HG03135 (cell line): ENCODE results near the gene CPZ.
"Not testable (repeated sequence)": the region's sequence is repeated elsewhere in the genome, so short reads cannot be mapped to it uniquely, and the experiment has no call there.

Source experiments
- ATAC-seq: cut with Tn5 transposase; IDR thresholded peaks from one replicate; pipeline ENCODE4 v1.9.1; 2021; ENCODE audit warnings: mild to moderate bottlenecking, moderate library complexity; ENCODE audit not compliant: unreplicated experiment

Gene CPZ

GRCh38 chr4:8634773-8635172 is 42.2 kb downstream of the CPZ start:
- ATAC-seq, result not testable (repeated sequence)

- ATAC-seq, result not testable (repeated sequence)
These were observed 43.5 kb downstream of the CPZ start for GRCh38 chr4:8635897-8636554.

- ATAC-seq, result no peak
These were observed 45.0 kb downstream of the CPZ start for GRCh38 chr4:8637456-8637984.

GRCh38 chr4:8639021-8639420 is 46.5 kb downstream of the CPZ start:
- ATAC-seq, result no peak

- ATAC-seq, result no peak
These were observed 47.5 kb downstream of the CPZ start for GRCh38 chr4:8639777-8640720.

GRCh38 chr4:8640816-8641215 is 48.3 kb downstream of the CPZ start:
- no peak for ATAC-seq

GRCh38 chr4:8641256-8641655 is 48.7 kb downstream of the CPZ start:
- ATAC-seq, result no peak

- no peak for ATAC-seq
These were observed 49.5 kb downstream of the CPZ start for GRCh38 chr4:8641931-8642650.

- ATAC-seq, result no peak
These were observed 50.2 kb downstream of the CPZ start for GRCh38 chr4:8642651-8643321.

- no peak for ATAC-seq
These were observed 50.9 kb downstream of the CPZ start for GRCh38 chr4:8643441-8643840.

- ATAC-seq, result no peak
These were observed 51.4 kb downstream of the CPZ start for GRCh38 chr4:8643986-8644385.

GRCh38 chr4:8644461-8644891 is 51.9 kb downstream of the CPZ start:
- ATAC-seq, result no peak

GRCh38 chr4:8644966-8645752 is 52.6 kb downstream of the CPZ start:
- ATAC-seq, result no peak

- ATAC-seq, result no peak
These were observed 53.2 kb downstream of the CPZ start for GRCh38 chr4:8645753-8646124.

- no peak for ATAC-seq
These were observed 53.9 kb downstream of the CPZ start for GRCh38 chr4:8646296-8647093.

GRCh38 chr4:8647094-8647570 is 54.6 kb downstream of the CPZ start:
- no peak for ATAC-seq

GRCh38 chr4:8647626-8648025 is 55.1 kb downstream of the CPZ start:
- ATAC-seq, result no peak

GRCh38 chr4:8648296-8648695 is 55.7 kb downstream of the CPZ start:
- ATAC-seq, result no peak
